ENCODE data around the gene PDIA4.
A peak's percentile ranks its signal among the peaks of the same experiment; 100 is the strongest.
"Not testable (repeated sequence)": the region's sequence is repeated elsewhere in the genome, so short reads cannot be mapped to it uniquely, and the experiment has no call there.

PDIA4 gene

DNA sequence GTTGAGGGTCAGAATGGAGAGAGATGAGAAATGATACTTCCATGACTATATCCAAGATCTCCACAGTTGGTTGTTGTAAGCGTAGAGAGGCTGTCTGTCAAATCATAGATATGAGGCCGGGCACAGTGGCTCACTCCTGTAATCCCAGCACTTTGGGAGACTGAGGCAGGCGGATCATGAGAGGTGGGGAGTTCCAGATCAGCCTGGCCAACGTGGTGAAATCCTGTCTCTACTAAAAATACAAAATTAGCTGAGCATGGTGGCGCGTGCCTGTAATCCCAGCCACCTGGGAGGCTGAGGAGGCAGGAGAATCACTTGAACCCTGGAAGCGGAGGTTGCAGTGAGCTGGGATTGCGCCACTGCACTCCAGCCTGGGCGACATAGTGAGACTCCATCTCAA is 2.1 kb upstream of the PDIA4 start:
- DNase-seq, result not testable (repeated sequence)

DNA sequence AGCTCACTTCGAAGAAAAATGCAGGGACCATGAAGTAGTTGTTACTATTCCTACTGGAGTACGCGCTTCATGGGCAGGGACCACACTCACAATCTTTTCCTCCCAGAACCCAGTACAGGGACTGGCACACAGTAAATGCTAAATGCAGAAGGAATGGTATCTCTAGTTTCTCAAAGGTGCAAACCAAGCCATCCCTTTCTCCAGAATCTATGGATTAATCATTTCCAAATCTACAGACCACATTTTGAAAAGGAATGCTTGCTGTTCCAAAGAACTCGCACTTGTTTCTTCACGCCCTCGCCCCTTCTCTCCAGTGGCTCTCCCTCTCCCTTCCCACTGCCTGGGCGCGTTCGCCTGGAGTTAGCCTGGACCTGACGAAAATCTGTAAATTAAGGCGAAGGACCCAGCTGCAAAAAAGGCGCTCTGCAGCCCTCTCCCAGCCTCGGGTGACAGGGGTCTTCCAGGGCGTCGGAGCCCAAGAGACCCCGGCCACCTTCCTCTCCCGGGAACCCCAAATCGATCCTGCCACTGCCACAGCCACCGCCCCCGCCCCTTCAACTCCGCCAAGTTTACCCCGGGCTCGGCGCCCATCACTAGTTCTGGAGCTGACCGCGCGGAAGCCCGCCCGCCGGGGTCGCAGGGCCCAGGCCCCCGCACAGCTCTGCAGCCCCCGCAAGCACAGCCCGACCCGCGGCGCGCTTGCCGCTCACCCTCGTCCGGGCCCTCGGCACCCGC is 527 bp downstream of the PDIA4 start:
- DNase-seq, result no peak

DNA sequence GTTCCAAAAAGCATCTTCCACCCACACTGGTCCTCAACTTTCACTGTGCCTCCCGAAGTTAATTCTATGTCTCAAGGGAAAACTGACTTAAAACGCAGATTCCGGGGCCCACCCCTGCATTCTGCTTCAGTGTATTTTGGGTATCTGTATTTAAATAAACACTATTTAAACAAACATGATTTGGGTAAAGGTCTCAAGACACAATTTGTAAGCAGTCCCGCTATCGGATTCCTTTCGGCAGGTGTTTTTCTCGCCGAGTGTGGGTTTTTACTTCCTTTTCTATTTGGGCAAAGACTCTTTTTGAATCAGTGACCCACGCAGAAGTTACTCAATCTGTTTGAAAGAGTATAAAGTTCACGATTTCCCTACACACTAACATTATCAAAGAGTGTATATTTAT is 1.2 kb downstream of the PDIA4 start:
- DNase-seq, result no peak

DNA sequence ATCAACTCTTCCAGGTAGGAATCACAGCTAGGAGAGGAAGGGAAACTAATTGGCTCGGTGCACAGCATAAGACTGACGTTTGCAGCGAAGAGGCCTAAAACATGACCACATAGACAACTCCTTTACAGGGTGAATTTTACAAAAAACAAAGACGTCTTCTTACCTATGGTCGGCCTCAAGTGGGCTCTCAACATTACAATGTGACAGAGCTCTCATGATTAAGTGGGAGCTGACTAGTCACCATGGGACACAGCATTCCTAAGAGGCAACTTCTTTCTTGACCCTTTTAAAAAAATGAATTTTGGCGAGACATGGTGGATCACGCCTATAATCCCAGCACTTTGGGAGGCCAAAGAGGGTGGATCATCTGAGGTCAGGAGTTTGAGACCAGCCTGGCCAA is 4.6 kb downstream of the PDIA4 start:
- peak; percentile 33 for DNase-seq

DNA sequence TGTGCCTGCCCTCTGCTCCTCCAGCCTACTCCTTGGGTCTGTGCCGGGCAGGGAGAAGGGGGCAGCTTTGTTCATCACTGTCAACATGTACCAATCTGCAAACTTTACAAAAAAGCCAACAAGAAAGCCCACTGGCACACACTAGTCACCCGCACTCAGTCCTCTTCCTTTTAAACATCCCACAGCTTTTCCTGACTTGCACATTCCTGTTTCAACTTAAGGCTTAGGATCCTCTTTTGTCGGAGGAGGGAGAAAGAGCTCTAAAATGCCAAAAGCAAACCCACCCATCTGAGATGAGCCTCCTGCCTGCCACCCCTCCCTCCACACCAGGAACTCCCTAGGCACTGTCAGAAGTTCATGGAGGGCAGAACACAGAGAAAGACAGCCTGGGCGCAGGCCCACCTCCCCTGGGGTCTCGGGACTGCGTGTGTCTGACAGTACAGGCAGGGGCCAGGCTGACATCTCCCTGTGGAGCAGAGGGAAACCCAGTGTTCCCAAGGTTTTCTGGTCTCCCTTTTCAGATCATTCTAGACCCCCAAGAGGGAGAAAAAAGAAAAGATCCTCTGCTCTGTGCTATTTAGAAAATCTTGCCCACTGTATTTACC is 5.4 kb downstream of the PDIA4 start:
- DNase-seq, result no peak

DNA sequence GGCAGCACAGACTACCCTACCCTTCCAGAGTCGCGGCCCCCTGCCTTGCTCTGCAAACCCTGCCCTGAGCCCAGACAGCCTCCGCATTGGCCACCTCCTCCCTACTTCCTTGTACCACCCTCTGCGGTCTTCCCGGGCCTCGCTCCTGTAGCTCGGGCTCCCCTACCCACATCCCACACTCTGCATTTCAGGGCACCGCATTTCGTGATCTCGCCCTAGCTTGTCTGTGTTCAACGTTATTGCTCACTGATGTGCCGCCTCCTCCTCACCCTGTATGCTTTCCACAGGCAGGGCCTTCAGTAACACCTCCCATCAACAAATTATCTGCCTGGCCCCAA is 6.6 kb downstream of the PDIA4 start:
- DNase-seq, result no peak

DNA sequence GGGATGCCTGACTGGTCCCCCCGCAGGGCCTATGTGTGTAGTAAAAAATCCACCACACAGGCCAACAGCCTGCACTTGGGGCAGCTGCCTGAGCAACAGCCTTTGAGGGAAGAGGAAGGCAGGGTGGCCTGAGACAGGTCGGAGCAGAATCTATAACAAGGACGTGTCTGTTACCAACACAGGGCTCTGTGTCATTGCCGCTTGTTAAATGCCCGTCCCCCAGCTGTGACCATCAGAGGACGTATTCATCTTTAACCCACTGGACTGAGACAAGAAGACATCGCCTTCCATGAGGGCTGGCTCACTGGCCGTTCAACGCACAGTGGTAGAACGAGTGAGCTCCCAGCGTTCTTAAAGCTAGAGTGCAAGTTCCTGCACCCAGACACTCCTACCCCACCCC is 7.8 kb downstream of the PDIA4 start:
- no peak for DNase-seq

DNA sequence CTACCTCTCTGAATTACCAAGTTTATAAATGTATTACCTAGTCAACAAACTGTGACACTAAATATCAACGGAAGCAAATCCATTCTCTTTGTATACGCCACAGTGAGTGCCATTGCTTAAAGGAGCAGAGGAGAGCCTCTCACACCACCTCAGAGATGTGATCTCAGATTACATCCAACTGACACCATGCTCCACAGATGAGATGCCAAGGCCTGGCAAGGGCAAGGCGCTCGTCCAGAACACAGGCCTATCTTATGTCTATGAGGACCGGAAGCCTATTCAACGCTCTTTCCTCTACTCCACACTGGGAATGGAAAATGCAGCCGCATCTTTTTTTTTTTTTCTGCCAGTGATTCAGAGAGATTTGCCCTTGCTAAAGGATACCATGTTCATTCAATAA is 11.4 kb downstream of the PDIA4 start:
- no peak for DNase-seq

DNA sequence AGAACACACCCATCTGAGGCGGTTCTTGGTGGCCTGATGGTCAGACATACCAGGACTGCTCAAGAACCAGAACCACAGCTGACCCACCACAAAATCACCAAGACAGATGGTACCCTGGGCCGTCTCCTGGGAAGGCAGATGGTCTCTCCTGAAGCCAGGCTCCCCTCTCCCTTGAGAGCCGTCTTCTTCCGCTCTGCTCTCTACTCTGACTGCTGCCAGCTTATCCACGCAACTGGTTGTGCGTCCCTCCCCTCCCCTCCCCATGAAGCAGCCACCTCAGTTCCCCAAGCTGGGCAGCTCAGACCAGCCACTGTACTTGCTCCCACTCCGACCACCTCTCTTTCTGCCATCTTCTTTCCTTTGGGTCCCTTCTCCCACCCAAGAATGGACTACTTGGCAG is 14.0 kb downstream of the PDIA4 start:
- no peak for DNase-seq

DNA sequence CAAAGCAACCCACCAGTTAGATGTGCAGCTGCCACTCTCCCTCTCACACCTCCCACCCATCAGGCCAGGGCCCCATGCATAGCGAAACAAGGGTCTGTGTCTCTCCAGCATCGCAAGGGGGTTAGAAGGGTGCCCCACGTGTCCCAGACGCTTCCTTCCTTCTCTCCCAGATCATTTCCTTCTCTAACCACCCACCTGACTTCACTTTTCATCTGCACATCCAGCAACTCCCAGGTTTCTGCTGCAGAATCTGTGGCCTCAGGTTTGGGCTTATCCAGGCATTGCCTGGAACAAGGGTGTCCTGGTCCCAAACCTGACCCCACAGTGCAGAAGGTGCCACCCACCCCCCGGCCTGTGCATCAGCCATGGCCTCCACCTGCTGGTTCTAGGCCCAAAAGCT is 14.4 kb downstream of the PDIA4 start:
- DNase-seq, result no peak

DNA sequence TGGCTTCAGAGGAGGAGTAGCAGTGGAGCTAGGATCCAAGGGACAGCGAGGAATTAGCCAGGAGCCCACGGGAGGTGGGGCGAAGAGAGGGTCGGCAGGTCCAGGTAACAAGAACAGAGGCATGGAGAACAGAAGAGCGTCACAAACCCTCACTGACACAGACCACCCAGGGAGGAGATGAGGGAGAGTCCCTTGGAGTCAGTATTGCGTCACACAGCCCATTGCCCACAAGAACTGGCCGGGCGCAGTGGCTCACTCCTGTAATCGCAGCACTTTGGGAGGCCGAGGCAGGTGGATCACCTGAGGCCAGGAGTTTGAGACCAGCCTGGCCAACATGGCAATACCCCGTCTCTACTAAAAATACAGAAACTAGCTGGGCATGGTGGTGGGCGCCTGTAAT is 15.6 kb downstream of the PDIA4 start:
- DNase-seq, result not testable (repeated sequence)

DNA sequence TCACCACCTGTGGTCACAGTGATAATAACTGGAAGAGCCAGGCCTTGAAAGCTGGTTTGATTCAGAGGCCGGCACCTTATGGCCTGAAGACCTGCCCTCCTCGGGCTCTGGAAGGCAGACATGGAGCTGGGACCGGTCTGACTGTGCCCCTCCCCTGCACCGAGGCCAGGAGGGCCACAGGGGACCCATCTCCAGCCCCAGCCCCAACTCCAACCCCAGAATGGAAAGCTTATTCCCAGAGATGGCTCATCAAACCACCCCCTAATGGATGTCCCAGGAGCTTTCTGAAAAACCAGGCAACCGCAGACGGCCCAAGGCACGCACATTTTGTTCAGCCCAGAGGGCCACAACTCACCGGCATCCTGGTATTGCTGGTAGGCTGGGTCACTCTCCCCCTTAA is 16.8 kb downstream of the PDIA4 start:
- DNase-seq, result no peak

DNA sequence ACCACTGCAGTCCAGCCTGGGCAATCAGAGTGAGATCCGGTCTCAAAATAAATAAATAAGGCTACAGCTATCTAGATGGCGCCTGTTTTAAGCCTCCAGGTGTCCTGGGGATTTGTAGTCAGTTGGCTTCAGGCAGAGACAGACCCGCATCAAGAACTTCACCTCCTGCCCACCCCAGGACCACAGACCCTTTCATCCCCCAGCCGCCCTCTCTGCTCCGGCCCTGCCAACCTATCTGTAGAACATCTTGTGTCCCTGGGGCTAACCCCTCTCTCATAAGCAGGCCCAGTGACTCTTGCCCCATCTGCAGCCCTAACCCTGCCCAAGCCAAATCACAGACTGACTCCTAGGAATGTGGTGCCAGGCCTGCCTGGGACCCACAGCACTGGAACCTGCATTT is 17.9 kb downstream of the PDIA4 start:
- no peak for DNase-seq

DNA sequence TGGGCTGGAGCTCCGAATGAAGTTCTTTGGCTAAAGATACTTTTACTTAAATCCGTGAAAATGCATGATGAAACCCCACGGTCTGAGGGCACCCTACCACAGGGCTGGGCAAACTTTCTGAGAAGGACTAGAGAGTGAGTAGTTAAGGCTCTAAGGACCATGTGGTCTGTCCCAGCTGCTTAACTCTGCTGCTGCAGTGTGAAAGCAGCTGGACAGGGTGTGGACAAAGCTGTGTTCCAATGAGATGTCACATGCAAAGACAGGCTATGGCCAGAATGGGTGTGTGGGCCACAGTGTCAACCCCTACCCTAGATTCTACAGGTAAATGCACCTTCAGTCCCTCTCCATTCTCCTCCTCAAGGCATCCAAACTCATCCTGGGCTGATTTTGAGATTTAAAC is 18.8 kb downstream of the PDIA4 start:
- DNase-seq, result no peak

DNA sequence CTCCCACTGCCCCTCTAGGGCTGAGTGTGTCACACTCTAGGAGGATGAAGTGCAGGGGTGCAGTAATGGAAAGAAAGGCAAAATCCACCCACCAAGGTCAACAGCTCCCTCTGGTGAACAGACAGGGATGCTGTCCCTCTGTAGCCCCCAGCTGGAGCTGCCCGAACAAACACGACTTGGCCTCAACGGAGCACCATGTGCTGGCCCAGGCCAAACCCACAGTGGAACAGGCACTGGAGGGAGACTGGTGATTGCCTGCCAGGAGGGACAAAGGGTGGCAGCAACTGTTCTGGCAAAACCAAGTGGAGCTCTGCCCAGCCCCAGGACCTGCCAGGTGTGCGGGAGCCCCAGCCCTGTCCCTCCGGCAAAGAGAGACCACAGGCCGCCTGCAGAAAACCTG is 20.7 kb downstream of the PDIA4 start:
- DNase-seq, result no peak

DNA sequence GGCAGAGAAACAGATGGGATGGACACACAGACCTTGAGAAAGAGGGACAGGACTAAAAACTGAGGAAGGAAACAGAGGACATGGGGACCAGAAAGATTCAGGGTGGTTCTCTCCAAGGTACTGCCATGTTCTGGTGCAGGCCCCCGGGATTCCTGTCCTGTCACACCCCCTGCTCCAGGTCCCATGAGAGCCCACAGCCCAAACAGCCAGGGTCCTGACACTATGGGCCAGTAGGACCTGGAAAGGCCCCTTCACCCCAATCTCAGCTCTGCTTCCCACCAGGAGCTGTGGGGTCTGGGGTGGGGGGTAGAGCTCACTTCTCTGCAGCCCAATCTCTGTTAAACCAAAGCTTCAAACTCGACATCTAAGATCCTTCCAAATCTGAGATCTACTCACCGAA is 21.2 kb downstream of the PDIA4 start:
- no peak for DNase-seq

DNA sequence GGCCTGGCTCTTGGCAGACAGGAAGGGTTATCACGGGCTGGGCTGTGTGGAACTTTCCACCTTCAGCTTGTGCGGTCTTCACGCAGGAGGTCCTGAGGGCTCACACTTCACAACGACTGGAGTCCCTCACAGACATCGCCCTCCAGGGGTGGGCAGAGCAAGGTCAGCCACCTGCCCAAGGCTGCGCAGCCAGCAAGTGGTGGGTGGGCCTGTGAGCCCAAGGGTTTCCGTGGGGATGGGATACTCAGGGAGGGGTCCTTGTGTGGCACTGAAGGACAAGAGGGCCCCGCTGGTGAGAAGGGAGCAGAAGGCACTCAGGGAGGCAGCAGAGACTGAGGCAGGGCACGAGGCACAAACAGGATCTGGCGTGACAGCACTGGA is 22.0 kb downstream of the PDIA4 start:
- DNase-seq, result no peak

DNA sequence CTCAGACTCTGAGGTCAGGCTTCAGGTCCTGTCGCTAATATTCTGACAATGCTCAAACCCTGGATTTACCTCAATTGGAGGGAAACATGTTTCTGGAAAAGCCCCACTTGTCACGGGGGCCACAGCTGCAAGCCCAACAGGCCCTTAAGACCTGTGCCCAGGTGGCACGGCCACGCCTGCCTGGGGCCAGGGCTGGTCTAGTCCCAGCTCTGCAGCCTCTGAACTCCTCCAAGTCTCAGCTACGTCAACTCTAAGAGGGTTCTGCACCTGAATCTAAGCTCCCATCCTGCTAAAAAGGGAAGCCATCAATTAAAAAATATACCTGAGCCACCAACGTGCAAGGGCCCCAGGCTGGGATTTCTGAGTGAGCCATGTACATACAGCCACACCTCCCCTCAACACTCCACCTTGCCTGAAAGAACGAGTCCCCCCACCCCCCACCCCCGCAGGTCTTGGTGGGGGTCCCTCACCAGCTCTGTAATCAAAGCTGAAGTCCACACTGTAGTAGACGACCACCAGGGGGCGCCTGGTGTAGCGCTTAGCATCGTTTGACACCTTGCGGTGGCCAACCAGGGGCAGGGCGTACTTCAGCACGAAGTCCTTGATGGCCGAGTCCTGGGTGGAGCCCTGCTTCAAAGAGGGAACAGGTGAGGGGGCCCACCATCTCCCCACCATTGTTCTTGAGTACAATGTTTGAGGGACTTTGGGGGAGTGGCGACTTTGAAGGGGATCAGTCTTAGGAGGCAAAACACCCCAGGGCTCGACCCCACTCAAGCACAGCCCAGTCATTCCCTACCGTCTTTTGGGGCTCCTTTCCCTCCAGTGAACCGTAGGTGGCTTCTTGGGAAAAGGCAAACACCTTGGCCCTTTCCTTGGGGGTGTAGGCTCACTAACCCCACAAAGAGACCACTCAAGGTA is 22.6 kb downstream of the PDIA4 start:
- no peak for DNase-seq

DNA sequence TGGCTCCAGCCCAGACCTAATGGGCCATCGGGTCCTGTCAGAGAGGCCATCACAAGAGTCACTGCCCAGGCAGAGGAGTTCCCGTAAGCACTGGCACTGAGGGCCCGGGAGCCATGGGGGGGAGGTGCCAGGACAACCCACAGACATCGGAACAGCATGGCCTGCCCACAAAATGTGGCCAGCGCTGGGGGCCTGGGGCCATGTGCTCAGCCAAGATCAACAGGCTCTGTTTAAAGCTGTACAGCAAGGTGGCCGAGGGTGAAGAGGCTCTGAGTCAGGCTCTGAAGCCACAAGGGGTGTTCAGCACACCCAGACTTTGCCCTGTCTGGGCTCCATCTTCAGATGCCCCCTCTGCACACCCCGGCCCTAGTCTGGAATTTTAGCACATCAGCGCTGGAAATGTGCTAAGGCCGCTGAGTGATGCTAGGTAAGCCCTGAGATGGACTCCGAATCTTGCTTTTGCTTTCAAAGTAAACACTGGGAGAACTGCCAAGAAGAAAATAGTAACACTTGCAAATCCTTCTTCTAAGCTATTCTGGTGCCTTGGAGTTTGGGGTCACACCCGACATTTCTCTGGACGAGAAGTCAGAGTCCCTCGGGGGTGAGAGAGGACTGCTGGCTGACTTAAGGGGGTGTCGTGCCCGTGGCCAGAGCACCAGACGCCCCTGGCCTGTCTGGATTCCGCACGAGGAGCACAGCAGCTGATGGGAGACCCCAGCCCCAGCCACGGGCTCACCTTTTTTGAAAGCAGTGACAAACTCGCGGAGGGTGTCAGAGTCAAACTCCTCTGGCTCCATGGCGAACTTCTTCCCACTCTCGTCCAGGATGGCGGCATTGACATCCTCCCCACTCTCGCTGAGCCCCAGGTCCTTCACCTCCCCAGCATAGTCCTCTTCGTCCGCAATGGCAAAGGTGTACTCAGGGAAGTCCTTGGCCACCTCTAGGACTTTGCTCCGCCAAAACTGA is 23.6 kb downstream of the PDIA4 start:
- DNase-seq, result no peak

DNA sequence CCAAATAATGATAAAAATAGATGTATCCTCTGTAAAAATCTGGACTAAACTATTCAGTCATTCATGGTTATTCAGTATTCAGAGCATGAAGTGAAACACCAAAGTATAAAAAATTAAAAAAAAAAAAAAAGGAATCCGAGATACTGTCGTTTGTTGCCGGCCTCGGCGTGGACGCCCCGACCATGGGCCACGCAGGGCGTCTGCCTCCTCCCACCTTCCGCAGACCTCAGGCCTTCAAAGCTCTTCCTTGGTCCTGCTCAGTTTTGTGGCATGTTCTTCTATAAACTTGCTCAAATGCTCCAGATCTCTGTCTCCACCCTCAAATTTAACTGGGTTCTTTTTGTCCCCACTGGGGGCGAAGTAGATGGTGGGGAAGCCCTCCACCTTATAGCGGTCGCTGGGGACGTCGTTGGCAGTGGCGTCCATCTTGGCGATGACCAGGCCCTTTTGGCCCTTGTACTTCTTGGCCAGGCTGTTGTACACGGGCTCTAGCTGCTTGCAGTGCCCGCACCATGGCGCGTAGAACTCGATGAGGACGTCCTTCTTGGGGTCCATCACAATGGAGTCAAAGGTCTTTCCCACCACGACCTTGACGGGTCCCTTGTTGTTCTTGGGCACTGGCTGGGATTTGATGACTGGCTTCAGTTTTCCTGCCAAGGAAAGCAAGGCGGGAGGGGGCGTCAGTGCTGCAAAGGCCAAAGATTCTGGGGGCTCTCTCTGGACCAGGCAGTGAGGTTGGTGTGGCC is 24.6 kb downstream of the PDIA4 start:
- no peak for DNase-seq

DNA sequence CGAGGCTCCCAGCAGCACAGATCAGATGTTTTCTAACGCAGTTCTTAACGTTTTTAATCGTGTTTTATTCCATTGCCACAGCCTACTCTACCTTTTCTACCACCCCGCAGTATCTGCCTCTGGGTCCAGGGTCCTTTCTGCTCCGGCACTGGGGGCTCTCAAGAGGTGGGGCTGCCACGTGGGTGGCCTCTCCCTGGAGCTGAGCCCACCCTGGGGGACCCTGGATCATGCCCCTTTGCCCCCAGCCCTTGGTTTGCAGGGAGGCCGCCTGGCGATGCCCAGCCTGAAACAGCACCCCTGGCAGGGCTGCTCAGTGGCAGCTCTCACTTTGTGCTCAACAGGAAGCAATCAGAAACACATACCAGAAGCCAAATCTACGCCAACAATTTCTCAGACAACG is 25.3 kb downstream of the PDIA4 start:
- DNase-seq, result no peak

DNA sequence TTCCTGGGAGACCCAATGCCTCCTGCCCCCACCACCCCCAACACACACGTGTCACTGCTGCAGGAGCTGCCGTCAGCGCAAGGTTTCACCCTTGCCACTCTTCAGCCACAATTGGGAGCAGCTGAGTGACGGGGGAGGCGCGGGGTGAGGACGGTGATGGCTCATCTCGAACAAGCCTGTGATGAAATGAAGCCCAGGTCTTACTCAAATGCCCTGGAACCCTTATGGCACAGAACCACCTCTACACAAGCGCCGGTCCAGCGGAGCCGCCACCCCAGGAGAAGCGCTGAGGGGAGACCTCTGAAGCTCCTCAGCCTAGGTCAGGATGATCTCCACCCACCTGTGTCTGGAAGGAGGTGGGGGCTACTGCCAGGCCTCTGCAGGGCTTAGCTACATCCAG is 25.7 kb downstream of the PDIA4 start:
- DNase-seq, result no peak
